ENCODE measurements around the gene ARHGEF4. TPM values are rescaled to one million over a fixed set of nuclear protein-coding genes. Genes with fewer than 3 reads are reported as not detected.

Gene ARHGEF4
- polyA plus RNA-seq, 3 donors, result 8.9 to 19.8 (median 13.3) TPM

GRCh38 chr2:130828461-130828860 lies 8.3 kb upstream of the ARHGEF4 start:
- WGBS, 3 donors, result 81 to 84% (median 84%) methylated on average over 5 of the region's 5 CpGs
- H3K27ac ChIP-seq (ENCODE audit: low read depth, low read length), result no peak overlapping the region

DNA sequence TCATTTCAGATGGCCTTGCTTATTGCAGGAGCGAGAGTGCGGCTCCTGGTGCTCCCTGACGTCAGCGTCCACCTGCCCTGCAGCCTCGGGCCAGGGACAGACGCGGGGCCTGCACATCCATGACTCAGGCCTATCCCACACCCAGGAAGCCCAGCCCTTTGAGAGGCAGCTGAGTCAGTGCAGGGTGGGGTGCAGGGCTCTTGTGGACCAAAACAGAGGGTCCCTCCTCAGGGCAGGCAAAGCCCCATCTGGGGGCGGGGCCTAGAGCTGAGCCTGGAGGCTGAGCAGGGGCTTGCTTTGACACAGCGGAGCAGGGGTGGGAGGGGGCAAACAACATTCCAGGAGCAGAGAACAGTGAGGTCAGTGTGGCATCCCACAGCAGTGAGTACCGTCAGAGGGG lies 7.7 kb upstream of the ARHGEF4 start:
- 85 to 94% (median 91%) methylated on average over 10 of the region's 10 CpGs for WGBS, 3 donors
- H3K27ac ChIP-seq (ENCODE audit: low read depth, low read length), result no peak overlapping the region

GRCh38 chr2:130830538-130830937 lies 6.2 kb upstream of the ARHGEF4 start:
- no peak overlapping the region for H3K27ac ChIP-seq (ENCODE audit: low read depth, low read length)
- WGBS, 3 donors, result 60 to 84% (median 76%) methylated on average over 2 of the region's 2 CpGs

GRCh38 chr2:130831356-130831755 lies 5.4 kb upstream of the ARHGEF4 start:
- 63 to 77% (median 76%) methylated on average over 6 of the region's 6 CpGs for WGBS, 3 donors
- no peak overlapping the region for H3K27ac ChIP-seq (ENCODE audit: low read depth, low read length)

GRCh38 chr2:130832296-130832940 lies 4.3 kb upstream of the ARHGEF4 start:
- no peak overlapping the region for H3K27ac ChIP-seq (ENCODE audit: low read depth, low read length)
- WGBS, 3 donors, result 80 to 82% (median 80%) methylated on average over 12 of the region's 12 CpGs

DNA sequence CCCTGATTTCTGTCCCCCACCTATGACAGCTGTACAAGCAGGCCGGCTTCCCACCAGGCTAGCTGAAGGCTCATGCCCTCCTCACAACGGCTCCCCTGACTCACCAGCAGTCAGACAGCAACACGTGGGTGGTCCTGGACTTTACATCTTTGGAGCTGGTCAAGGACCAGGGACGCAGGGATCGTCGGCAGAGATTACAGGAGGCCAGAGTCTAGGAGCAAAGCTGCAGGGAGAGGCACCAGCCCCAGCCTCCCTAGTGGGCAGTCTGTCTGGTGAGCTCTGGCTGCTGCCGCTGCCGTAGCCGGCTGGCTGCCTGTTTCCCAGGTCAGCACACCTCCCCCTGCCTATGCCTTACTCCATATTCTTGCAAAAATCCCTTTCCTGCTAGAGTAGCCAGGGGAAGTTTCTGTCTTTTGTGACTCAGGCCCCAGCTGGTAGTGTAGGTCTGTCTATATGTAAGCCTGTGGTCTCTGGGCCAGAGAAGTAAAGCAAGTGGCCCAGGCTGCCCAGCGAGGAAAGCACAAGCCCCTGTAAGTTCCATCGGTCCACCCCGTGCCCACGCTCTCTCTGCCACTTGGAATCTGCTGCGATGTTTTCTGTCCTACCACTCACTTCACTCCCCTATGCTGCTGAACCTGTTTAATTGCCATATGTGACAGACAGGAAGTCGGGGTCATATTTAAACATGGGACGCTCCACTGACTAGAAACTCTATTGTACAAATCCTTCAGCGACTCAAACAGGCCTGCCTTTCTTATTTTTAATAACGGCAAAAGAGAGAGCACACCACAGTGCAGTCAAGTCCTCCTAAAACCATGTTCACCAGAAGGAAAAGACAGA lies 2.4 kb upstream of the ARHGEF4 start:
- no peak overlapping the region for H3K27ac ChIP-seq (ENCODE audit: low read depth, low read length)
- WGBS, 3 donors, result 44 to 65% (median 60%) methylated on average over 18 of the region's 18 CpGs

DNA sequence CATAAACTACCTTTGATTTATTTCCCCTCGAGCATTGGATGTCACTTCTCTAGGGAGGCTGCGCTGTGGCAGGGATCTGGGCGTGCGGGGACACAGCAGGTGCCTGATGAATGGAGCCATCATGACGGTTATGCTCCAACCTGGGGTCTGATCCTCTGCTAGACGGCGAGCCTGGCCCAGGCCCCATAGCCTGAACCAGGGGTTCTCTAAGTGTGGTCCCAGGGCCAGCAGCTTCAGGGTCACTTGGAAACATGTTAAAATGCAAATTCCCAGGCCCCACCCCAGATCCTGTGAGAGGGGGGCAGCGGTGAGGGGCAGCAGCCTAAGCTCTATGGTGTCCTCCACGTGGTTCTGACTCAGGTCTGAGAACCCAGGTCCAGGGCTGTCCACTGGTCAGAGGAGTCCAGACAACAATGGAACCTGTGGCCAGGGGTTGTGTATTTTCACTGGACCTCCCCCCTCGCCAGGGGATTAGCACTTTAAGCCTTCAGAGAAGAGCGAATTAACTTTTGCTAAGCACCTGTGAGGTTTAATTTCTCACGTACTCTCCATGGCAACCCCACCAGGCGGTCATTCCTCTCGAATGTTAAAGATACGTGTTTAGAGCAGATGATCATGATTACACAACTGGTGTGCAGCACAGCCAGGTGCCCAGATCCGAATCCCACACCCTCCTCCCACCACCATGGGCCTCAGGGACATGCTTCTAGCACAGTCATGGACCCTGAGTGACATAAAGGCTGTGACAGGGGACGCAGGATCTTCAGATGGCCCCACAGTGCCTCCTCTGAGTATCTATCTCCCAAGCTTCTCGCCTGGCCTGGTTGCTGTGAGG lies 1.6 kb upstream of the ARHGEF4 start:
- 88 to 92% (median 88%) methylated on average over 18 of the region's 18 CpGs for WGBS, 3 donors
- no peak overlapping the region for H3K27ac ChIP-seq (ENCODE audit: low read depth, low read length)

DNA sequence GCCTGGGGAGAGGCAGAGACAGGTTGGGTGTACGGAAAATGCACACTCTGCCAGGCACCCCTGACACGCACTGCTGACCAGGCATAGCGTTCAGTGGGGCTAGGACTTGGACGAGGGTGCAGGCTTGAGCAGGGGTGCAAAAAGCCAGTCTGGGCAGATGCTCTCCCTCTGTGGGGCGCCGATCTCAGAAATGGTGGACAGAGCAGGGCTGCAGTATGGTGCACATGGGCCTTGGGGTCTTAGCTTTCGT lies 1.0 kb upstream of the ARHGEF4 start:
- WGBS, 3 donors, result 93 to 97% (median 94%) methylated on average over 7 of the region's 7 CpGs
- H3K27ac ChIP-seq (ENCODE audit: low read depth, low read length), result no peak overlapping the region

GRCh38 chr2:130837175-130837810 lies 579 bp downstream of the ARHGEF4 start:
- WGBS, 3 donors, result 1 to 5% (median 4%) methylated on average over 38 to 53 of the region's 53 CpGs

DNA sequence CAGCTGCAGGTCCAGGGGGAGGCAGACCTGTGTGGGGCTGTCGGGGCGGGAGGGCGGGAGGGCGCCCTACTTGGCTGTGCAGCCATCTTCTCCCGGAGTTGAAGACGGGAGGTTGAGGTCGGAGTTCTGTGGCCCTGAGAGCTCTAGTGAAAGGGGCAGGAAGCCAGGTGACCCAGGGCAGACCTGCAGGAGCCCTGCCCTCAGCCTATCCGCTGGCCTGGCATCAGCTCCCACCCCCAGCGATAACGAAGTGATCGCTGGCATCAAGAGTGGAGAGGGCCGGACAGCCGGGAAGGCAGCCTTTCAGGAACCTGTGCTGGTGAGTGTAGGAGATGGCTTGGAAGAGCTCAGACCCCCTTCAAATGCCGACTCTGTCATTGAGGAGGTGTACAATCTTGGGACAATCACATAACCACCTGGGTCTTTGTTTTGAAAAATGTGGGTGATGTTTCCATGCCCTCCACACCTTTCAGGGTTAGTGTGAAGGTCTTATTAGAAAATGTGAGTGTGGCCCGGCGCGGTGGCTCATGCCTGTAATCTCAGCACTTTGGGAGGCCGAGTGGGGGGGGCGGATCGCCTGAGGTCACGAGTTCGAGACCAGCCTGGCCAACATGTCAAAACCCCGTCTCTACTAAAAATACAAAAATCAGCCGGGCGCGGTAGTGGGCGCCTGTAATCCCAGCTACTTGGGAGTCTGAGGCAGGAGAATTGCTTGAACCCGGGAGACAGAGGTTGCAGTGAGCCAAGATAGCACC lies 1.3 kb downstream of the ARHGEF4 start:
- no peak overlapping the region for H3K27ac ChIP-seq (ENCODE audit: low read depth, low read length)
- WGBS, 3 donors, result 62 to 76% (median 73%) methylated on average over 27 to 28 of the region's 28 CpGs

More at GRCh38 chr2:130837175-130837810, 579 bp downstream of the ARHGEF4 start:
- no peak overlapping the region for H3K27ac ChIP-seq (ENCODE audit: low read depth, low read length)

- WGBS, 3 donors, result 82 to 86% (median 83%) methylated on average over 16 of the region's 16 CpGs
- no peak overlapping the region for H3K27ac ChIP-seq (ENCODE audit: low read depth, low read length)
Observed at GRCh38 chr2:130839011-130839780, 2.5 kb downstream of the ARHGEF4 start.

- 80 to 82% (median 81%) methylated on average over 8 of the region's 8 CpGs for WGBS, 3 donors
- no peak overlapping the region for H3K27ac ChIP-seq (ENCODE audit: low read depth, low read length)
Observed at GRCh38 chr2:130840506-130840905, 3.8 kb downstream of the ARHGEF4 start.

GRCh38 chr2:130841741-130842365 lies 5.1 kb downstream of the ARHGEF4 start:
- no peak overlapping the region for H3K27ac ChIP-seq (ENCODE audit: low read depth, low read length)
- 87 to 95% (median 92%) methylated on average over 6 of the region's 6 CpGs for WGBS, 3 donors

- 54 to 74% (median 61%) methylated on average over 8 of the region's 8 CpGs for WGBS, 3 donors
Observed at GRCh38 chr2:130842770-130843169, 6.1 kb downstream of the ARHGEF4 start.

DNA sequence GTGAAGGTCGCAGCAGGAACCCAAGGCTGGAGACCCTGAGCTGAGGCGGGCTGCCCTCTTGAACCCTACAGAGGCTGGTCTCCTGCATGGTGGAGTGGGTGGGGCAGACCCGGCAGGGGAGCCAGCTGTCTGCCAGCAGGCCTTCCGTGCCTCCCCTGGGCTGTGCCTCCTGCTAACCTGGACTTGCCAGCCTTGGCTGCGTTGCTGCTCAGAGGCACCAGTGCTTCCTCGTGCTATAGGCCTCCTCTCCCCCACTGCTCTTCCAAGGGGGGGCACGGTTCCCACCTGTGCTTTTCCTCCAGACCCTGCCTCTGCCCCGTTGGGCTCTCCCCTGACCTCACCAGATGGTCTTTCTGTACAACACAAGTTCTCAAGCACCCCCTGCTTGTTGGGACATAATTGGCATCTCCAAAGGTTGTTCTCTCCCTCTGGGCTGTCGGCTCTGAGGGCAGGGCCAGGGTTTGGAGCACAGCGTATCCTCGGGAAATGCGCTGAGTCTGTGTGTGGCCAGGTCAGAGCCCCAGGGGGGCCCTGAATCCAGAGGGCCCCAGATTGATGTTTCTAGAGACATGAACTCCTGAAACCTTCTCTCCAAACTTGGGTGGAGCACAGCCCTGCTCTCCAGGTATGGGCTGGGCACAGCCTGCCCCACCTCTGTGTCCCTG lies 6.7 kb downstream of the ARHGEF4 start:
- H3K27ac ChIP-seq (ENCODE audit: low read depth, low read length), result no peak overlapping the region
- WGBS, 3 donors, result 67 to 71% (median 70%) methylated on average over 12 of the region's 12 CpGs

More at GRCh38 chr2:130842770-130843169, 6.1 kb downstream of the ARHGEF4 start:
- H3K27ac ChIP-seq (ENCODE audit: low read depth, low read length), result no peak overlapping the region

DNA sequence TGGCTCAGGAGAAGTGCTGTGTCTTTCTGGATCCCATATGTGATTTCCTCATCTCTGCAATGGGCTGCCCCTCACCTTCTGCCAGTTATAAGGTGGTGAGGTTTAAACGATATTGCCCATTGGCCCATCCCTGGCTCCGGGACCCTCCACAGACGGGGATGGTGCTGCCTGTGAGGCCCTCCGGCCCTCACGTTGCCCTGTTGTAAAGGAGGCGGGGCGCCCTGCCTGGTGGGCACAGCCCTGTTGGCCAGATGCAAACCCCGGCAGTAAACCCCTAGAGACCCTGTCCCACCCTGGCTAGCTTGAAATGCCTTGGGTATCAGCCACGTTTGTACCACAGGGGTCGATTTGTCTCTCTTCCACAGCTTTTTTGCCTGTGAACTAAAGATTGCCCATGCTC lies 7.4 kb downstream of the ARHGEF4 start:
- no peak overlapping the region for H3K27ac ChIP-seq (ENCODE audit: low read depth, low read length)
- WGBS, 3 donors, result 73 to 88% (median 78%) methylated on average over 10 of the region's 10 CpGs
